NK-92 (cell line): ENCODE data around the gene WDR55.
"Not testable (repeated sequence)": the region's sequence is repeated elsewhere in the genome, so short reads cannot be mapped to it uniquely, and the experiment has no call there.

ENCODE experiments used
- DNase-seq: peaks from one replicate; lab custom pipeline; 2025; ENCODE audit not compliant: unreplicated experiment; lab: John Stamatoyannopoulos, UW

Gene WDR55

GRCh38 chr5:140708787-140709186, 44.1 kb downstream of the WDR55 start:
- DNase-seq: not testable (repeated sequence)

- no peak for DNase-seq
Measured at GRCh38 chr5:140710899-140711552, 46.3 kb downstream of the WDR55 start.

DNA sequence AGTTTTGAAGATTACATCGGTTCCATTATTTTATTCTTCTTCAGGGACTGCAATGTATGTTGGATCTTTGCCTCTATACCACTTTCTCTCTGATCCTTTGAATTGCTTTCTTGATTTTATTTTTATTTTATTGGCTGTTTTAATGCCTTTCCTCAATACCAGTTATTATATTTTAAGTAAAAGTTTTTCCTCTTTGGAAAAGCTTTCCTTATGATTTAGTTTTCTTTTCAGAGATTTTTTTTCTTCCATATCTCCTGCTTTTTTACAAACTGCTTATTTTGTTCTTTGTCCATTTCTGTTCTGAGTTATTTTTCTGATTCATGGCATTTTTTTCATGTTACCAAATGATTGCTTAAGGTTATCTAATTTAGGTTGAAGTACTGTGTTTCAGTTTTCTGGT, 47.1 kb downstream of the WDR55 start:
- no peak for DNase-seq

- no peak for DNase-seq
Measured at GRCh38 chr5:140713562-140714094, 48.9 kb downstream of the WDR55 start.

- DNase-seq: not testable (repeated sequence)
Measured at GRCh38 chr5:140716238-140716637, 51.5 kb downstream of the WDR55 start.

DNA sequence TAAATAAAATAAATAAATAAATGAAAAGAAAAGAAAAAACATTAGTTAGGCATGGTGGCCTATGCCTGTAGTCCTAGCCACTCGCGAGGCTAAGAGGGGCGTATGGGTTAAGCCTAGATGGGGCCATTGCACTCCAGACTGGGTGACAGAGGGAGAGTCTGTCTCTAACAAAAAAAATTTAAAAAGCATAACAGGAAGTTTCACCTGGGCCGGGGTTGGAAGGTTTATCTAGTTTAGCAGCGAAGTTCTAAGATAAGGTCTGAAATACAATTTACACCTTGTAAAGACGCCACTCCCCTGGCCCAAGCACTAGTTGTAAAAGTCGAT, 53.5 kb downstream of the WDR55 start:
- DNase-seq: no peak

DNA sequence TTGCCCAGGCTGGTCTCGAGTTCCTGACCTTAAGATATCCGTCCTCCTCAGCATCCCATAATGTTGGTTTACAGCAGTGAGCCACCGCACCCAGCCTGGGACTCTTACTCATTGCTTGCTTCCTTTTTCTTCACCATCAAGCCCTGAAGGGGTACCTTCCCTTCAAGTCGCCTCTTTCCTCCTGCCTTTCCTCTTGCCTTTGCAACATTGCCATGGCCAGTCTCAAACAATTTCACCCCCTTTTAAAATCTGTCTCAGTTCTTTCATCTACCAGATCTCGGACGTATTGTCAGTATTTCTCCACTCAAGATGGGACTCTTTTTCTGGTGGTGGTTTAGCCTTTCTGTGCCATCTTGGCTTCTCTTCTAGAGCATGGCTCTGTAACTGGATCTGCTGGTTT, 56.0 kb downstream of the WDR55 start:
- not testable (repeated sequence) for DNase-seq

- DNase-seq: not testable (repeated sequence)
Measured at GRCh38 chr5:140721395-140721794, 56.7 kb downstream of the WDR55 start.
